DND-41 (cell line): ENCODE measurements around the gene EP400.
"Not testable (repeated sequence)": the region's sequence is repeated elsewhere in the genome, so short reads cannot be mapped to it uniquely, and the experiment has no call there.

Experiments used
- EZH2 ChIP-seq: IDR thresholded peaks from 3 replicates; pipeline ENCODE4 v1.6.1; 2012; ENCODE audit warnings: borderline replicate concordance, low read depth, mild to moderate bottlenecking, moderate library complexity, low read length, inconsistent platforms; ENCODE audit not compliant: severe bottlenecking
- TF ChIP-seq, protein P1 (sequence below): IDR thresholded peaks from 2 replicates; pipeline ENCODE4 v1.5.1; 2012; ENCODE audit warnings: borderline replicate concordance, low read length, moderate library complexity, mild to moderate bottlenecking; ENCODE audit not compliant: poor library complexity, severe bottlenecking; ENCODE audit errors: extremely low read depth

DNA sequence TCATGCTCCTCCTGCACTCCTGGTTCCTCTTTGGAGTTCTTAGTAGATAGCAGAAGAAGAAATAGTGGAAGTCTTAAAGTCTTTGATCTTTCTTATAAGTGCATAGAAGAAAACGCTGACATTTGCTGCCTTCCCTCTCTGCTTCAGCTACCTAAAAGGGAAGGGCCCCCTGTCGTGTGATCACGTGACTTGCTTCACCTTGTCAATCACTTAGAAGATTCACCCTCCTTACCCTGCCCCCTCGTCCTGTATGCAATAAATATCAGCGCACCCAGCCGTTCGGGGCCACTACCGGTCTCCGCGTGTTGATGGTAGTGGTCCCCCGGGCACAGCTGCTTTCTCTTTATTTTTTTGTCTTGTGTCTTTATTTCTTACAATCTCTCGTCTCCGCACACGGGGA, 153.3 kb downstream of the EP400 start:
- TF ChIP-seq, protein P1, sequence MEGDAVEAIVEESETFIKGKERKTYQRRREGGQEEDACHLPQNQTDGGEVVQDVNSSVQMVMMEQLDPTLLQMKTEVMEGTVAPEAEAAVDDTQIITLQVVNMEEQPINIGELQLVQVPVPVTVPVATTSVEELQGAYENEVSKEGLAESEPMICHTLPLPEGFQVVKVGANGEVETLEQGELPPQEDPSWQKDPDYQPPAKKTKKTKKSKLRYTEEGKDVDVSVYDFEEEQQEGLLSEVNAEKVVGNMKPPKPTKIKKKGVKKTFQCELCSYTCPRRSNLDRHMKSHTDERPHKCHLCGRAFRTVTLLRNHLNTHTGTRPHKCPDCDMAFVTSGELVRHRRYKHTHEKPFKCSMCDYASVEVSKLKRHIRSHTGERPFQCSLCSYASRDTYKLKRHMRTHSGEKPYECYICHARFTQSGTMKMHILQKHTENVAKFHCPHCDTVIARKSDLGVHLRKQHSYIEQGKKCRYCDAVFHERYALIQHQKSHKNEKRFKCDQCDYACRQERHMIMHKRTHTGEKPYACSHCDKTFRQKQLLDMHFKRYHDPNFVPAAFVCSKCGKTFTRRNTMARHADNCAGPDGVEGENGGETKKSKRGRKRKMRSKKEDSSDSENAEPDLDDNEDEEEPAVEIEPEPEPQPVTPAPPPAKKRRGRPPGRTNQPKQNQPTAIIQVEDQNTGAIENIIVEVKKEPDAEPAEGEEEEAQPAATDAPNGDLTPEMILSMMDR = not testable (repeated sequence)
- TF ChIP-seq EZH2 = not testable (repeated sequence)
